NCI-H460 (cell line): ENCODE measurements around the gene CAPN5. TPM values are rescaled to one million over a fixed set of nuclear protein-coding genes. Genes with fewer than 3 reads are reported as not detected.

Experiments
- DNase-seq: peaks from one replicate; pipeline ENCODE4 v3.0.0-alpha.2; 2016; ENCODE audit warnings: low read depth; ENCODE audit errors: extremely low read depth
- total RNA-seq: library from RNA; depleted of rRNA; stranded (reverse); fragments of >200 nt; shearing (Covaris generic); gene quantifications from 2 replicates; pipeline ENCODE4 v1.2.3, GENCODE V29; 2014

CAPN5 gene
- total RNA-seq, 1 experiment from 2014 or later = 0.99 TPM

DNA sequence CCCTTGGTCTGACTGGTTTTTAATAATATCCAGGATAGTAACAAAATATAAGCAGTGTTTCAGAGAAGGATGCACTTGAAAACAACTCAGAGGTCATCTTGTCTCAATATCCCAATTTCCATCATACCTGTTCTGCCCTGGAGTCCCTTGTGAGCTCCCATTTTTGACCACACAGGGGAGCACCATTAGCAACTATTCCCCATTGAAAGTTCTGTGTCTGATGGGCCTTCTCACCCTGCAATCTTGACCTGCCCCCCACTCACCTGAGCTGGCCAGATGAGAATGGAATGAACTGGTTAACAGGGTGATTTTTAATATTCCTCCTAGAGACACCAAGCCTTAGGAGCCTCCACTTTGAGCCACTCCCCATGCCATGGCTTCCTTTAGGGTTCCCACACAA lies 3.8 kb upstream of the CAPN5 start:
- no peak for DNase-seq

DNA sequence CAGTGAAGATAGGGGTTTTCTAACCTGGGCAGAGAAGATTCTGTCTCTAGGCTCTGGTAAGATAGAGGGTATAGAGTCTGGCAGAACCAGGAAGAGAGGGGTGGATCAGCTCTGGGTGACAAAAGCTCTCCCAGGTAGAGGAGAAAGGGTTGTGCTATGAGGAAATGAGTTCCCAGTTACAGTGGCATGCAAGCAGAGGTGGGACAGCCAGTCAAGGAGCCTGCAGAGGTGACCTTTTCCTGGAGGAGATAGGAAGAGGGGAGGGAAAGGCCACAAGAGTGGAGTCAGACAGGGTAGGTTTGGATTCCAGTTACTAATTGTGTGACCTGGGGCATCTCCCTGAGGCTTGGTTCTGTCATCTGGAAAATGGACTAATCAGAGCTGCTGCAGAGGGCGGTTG lies 3.4 kb upstream of the CAPN5 start:
- no peak for DNase-seq

DNA sequence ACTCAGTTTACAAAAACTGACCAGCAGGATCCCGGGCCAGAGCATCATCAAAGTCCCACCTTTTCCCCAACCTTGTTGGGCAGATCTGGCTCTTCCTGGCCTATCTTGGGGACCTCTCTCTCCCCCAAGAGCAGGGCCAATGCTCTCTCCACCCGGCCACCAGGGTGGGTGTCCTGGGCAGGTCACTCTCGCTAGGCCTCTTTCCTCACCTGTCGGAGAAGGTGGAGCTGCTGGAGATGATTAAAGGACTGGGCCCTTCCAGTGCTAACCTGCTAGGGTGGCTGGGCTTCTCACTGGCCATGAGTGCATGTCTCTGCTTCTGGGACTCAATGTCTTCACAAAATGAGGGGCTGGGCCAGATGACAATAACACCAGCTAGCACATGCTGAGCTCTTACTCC lies 2.9 kb upstream of the CAPN5 start:
- DNase-seq = no peak

DNA sequence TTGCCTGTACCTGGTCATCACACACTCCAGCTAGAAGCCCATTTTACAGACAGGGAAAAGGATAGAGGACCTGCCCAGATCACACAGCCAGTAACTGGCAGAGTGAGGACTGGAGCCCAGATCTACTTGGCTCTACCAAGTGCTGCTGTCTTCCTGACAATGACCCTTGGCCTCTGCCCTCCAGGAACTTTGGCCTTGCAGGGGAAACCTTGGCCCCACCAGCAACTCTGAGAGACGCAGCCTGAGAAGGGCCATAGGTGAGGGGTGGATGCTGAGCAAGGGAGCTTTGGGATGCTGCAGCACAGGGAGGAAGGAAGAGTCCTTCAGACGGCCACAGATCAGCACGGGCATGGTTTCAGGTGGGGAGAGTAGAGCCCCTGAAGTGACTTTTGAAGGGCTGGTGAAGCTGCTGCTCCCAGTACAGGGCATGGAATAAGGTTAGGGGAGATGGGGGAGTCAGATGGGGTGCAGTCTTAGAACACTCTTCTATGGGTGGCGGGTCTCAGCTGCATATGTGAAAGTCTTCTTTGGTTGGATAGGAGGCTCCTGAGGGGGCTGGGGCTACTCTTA lies 2.0 kb upstream of the CAPN5 start:
- DNase-seq = no peak

DNA sequence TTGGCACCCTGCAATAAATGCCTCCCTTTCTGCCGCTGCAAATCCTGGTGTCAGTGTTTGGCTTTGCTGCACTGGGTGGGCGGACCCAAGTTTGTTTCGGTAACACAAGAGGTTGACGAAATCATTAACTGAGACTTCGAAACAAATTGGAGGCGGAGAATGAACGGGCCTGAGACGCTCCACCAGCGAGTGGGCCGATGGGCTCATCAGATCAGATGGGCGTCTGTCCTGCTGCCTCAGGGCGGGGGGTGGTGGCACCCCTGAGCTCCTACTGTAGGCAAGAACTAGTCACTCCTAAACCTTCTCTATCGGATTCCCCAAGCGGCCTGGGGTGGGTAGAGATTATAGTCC lies 918 bp upstream of the CAPN5 start:
- DNase-seq = no peak

DNA sequence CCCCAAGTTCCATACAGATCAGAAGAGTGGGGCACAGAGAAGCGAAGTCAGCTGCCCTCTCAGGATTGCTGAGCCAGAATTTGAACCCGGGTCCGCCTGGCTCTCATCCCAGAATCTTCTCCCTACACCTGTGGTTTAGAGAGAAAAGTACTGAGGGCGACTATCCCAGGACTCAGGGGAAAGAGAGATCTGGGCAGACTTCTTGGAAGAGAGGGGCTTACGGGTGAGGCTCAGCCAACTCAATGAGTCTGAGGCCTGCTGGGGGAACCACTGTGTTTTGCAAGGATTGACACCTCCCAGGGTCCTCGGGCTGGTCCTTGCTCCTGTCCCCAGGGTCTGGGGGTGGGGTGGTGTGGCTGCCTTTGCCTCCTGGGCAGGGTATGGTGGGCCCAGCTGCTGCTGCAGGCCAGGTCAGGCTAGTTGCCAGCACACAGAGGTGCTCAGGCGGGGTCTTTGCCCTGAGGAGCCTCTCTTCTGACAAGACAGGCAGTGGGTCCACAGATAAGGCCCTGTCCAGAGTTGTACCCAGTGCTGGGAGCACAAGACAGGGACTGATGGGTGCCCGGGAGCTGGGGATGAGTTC lies 1.2 kb downstream of the CAPN5 start:
- no peak for DNase-seq

DNA sequence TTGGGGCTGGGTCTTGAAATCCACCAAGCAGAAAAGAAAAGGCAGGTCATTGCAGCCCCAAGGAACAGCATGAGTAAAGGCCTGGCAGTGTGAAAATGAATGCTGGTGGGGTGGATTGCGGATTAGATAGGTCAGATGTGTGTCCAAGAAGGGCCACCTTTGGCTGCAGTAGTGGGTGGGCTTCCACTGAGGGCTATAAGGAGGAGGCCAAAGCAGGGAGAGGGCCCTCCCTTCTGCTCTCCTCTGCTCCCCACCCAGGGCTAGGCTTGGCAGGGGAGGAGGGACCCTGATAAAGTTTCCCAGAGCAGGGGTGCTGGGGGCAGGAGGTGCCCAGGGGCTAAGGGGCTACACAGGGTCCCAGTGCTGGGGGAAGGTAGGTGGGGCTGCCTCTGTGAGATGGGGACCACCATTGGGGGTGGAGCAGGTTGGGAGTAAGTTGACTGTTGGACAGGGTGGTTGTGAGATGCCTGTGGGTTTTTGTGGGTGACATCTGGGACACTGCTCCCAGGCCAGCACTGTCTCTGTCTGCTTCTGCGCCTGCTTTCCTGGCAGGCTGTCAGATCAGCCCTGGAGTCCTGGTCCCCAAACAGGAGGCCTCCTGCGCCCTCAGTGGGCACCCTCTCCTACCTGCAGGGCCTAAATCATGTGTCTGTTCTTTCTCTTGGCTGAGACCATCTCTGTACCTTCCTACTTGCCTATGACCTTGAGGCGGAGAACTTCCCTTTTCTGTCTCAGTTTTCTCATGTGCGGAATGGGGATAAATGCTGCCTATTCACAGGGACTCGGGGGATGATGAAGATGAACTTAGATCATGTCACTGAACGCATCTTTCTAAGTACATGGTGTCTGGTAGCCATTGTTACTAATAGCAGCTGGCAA lies 1.9 kb downstream of the CAPN5 start:
- DNase-seq = no peak

DNA sequence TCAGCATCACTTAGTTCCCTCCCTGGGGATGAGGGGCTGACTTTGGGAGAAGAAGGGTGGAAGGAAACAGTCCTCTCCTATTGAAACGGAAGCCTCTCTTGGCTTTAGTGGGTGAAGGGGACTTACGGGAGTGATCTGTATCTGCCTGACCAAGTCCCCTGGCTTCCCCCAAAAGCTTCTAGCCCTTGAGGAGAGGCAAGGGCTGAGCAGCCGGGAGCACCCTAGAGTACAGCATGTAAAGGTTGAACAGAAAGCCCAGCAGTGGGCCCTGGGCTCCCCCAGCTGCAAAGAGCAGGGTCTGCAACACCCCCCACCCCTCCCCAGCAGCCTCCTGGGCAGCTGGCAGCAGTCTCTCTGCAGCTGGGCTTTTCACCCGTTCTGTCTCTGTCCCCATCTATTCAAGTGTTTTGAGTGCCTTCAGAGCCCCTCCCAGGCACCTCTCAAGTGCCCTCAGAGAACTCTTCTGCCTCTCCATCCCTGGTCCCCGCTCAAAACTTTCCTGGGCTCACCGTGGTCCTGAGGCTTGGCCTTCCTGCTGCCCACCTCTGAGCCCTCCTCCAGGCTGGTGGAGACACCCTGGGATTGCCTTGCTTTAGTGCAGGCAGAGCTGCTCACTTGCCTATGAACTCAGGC lies 2.7 kb downstream of the CAPN5 start:
- DNase-seq = no peak

DNA sequence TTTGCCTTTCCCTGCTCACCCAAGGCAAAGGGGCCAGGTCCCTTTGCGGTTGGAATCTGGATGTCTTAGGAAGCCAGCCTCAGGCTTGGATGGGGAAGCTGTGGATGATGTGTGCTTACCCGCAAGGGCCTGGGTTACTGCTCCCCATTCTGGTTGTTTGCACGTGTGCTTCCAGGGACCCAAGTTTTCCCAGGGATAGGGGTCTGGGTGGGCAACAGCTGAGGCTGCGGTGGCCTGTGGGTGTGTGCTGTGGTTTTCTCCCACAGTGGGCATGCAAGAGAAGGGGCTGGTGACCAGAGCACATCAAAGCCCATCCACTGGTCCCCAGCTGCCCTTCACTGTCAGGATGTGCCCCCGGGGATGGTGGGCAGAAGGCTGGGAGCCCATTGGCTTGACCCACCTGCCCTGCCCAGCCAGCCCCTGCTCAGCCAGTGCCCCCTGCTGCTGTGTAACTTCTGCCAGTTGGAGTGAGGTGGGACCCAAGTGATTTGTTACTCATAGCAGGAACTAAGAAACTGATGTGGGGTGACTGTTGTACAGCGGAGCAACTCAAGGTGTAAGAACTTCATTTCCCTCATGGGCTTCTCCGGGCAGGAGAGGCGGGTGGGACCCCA lies 3.3 kb downstream of the CAPN5 start:
- no peak for DNase-seq

DNA sequence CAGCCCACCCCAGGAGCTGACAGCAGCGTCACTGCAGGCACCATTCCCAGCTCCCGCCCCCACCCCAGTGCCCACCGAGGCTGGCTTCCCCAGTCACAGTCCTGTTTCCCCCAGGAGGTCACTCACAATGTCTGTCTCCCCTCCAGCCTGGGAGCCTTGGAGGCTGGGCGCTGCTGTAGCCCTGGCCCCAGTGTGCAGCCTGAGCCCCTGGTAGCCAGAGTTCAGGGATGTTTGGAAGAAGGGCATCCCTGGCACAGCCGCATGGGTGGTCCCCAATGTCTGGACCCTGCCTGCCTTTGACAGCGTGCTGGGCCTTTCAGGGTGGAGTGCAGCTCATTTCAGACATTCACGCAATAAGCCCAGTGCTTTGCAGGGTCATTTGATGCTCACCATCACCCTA lies 4.3 kb downstream of the CAPN5 start:
- no peak for DNase-seq

DNA sequence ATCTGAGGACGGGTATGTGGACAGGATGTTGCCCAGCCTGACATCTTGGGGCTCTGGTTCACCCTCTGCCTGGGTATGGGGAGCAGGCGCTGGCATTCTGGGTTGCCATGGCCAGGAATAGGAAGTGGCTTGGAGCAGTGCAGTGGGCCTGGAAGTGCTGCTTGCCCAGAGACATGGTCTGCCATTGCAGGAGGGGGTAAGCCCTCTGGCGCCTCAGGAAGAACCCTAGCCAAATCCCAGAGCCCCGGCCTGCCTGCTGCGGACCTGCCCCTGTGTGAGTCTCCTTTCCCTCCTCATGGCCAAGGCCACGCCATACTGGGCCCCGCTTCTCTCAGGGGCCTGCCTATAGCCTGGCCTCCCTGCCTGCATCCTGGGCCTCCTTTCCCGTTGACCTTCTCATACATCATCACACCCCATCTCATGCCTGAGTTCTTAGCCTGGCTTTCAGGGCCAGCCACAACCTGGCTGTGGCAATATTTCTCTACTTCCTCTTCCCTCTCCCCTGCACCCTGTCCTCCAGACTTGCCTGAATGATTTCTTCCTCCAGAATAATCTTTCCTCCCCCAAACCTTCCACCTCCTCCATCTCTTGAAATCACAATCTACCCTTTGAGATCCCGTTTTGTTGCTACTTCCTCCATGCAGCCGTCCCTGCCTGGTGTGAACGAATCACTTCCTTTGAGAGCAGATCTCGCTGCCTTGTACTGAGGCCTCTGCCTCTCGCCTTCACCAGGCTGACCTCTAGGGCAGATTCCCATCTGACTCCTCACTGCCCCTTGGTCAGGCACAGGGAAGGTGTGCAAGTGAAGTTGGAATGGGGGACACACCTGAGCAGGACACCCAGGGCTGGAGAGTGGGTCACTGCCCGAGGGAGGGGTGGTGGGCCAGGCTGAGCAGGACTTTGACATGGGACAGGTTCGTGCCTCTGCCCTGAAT lies 5.2 kb downstream of the CAPN5 start:
- DNase-seq = no peak

DNA sequence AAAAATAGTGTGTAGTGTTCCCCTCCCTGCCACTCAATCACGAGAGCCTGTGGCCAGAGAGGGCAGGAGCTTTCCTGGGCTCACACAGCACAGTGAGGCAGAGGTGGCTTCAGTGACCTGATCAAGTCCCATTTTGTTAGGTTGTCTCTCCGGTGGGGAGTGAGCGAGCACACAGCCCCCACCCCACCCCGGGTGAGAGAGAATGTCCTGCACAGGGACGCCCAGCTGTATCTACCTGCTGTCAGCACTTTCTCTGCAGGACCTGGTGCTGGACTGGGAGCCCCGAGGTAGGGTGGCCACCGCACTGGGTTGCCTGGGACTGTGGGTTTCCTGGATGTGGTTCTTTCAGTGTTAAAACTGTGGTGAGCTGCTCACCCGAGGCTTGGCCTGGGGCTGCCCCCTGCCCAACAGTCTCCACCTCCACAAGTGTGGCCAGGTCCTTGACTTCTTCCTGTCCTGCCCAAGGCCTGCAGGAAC lies 6.1 kb downstream of the CAPN5 start:
- DNase-seq = no peak

DNA sequence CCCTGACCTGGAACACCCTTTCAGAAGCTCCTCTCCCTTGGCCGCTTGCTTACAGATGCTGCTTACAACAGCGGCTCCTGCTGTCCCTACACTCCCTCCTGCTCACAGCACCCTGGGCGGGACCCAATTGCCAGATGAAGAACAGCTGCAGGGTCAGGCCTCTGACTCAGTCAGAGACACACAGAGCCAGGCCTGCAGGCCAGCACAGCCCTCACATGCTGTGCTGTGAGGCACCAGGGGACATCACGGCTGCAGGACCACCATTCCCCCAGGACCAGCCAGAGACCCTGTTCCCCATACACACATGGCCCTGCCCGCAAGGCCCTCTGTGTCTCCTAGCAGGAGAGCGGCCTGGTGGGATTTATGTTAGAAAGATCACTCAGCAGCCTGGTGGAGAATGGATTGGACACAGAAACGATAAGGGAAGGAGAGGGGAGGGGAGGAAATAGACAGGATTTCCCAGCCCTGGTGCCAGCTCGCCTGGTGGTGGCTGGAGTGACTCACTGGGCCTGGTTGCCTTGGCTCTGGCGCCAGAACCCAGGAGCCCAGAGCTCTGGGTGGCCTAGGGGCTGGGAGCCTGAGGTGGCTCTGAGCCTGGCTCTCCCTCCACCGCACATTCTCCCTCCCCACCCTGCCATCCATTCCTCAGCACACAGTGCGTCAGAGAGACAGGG lies 6.7 kb downstream of the CAPN5 start:
- peak; percentile 44 for DNase-seq

DNA sequence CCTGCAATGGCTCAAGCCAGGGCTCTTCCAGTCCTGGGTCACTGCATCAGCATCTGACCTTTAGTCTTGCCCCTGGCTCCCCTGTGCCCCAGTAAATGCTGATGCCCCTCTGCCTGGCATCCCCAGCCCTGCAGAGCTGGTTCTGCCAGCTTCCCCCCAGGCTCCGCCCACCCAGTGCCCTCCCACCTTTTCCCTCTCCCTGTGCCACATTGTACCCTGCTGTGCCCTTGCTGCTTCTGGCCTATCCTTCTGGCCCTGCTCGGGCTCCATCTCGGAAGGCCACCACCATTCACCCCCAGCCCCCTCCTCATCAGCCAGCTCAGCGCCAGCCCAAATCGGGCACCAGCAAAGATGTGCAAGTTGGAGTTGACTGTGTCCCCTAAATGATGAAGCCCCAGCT lies 7.4 kb downstream of the CAPN5 start:
- no peak for DNase-seq

DNA sequence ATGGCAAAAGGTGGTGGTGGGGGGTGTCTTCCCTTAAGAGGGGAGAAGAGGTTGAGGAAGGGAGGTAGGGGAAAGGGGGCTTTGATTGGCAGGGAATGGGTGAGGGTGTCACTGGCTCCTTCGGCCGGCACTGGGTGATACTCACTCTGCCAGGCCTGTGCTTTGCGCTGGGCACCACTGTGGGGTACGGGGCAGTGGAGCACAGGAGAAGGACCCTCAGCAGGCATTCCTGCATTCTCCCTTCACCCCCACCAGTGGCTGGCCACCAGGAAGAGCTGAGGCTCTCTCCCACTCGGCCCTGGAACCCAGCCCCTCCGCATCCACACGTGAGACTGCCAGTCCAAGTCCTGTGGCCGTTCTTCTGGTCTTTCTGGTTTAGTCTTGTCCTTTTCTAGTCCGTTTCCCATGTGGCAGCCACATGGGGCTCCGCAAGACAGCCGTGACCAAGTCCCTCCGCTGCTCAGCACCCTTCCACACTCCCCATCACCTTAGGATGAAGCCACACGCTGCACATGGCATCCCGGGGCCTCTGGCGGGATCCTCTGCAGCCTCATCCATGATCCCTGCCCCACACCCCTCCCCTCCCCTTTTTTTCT lies 8.0 kb downstream of the CAPN5 start:
- DNase-seq = no peak

DNA sequence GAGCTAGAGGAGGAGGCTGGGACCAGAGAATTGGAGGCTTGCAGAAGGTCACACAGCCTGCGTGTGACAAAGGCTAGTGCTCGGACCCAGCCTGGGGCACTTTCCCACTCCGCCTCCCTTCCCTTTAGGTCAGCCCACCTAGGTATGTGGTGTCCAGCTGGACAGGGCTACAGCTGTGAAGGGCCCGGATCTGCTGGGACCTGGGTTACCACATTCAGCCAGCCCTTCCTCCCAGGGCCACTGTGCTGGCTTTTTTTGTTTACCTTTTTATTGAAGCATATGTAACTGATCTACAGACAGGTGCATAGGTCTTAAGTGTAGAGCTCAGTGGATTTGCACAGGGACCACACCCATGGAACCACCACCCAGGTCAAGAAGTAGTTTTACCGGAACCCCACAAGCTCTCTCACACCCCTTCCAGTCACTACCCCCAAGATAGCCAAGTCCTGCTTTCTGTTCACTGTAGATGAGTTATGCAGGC lies 8.7 kb downstream of the CAPN5 start:
- no peak for DNase-seq

DNA sequence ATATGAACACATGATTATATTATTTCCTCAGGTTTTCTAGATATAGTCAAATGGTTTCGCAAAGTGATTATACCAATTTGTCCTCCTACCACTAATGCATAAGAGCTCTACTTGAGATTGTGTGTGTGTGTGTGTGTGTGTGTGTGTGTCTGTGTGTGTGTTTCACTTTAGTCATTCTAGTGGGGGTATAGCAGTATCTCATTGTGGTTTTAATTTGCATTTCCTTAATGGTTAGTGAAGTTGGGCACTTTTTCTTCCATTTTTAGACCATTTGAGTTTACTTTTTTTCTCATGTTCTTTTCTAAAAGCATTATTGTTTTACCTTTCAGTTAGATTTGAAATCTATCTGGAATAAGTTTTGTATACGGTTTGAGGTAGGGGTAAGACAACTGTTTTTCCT lies 12.9 kb downstream of the CAPN5 start:
- DNase-seq = no peak

DNA sequence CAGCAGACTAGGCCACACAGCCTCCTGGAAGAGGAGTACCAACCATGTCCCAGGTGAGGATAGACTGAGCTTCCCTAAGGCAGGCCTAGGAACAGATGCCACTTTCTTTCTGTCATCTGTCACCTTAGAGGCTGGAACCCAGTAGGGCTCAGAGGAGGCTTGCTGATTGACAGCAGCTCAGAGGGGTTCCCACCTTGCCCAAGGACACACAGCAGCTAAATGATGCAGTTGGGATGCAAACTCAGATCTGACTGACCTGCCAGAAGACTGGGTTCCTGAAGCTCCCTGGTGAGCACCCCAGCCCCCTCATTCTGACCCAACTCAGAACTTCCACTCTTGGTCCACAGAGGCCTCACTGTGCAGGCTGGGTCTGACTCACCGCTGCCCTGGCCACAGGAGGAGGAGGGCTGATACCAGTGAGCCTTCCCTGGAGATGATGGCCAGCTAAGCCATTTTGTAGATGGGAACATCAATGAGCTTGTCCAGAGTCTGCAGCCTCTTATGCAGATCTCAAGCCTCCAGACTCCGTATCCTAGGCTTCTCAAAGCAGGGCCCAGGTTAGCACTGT lies 14.0 kb downstream of the CAPN5 start:
- DNase-seq = no peak
